ENCODE measurements around the gene ATP9B.

- TF ChIP-seq POLR2A (IDR thresholded peaks at IDR 0.05; ENCODE audit: low read depth, low read length) (no peak), POLR2AphosphoS5 (IDR thresholded peaks at IDR 0.05; ENCODE audit: low read depth, low read length) (no peak), PAX5 (IDR thresholded peaks at IDR 0.05; ENCODE audit: insufficient read depth, low read length, severe bottlenecking) (no peak)
These were observed 296.5 kb downstream of the ATP9B start for GRCh38 chr18:79365701-79366100.

Data from GM12891 (cell line).